AG10803 (cell line): ENCODE data around the gene NET1.
"Not testable (repeated sequence)": the region's sequence is repeated elsewhere in the genome, so short reads cannot be mapped to it uniquely, and the experiment has no call there.

Experiments used
- DNase-seq: peaks from one replicate; pipeline ENCODE4 v3.0.0; 2010; ENCODE audit warnings: low read depth
- H3K4me3 ChIP-seq: 2 replicates; pipeline ENCODE4 v1.5.1; 2011; ENCODE audit warnings: mild to moderate bottlenecking, low read length, control low read depth
- TF ChIP-seq, protein P1 (sequence below): conservative IDR thresholded peaks from 2 replicates; pipeline ENCODE4 v1.5.1; 2011; ENCODE audit warnings: mild to moderate bottlenecking, low read length, control low read depth, inconsistent platforms

Gene NET1

DNA sequence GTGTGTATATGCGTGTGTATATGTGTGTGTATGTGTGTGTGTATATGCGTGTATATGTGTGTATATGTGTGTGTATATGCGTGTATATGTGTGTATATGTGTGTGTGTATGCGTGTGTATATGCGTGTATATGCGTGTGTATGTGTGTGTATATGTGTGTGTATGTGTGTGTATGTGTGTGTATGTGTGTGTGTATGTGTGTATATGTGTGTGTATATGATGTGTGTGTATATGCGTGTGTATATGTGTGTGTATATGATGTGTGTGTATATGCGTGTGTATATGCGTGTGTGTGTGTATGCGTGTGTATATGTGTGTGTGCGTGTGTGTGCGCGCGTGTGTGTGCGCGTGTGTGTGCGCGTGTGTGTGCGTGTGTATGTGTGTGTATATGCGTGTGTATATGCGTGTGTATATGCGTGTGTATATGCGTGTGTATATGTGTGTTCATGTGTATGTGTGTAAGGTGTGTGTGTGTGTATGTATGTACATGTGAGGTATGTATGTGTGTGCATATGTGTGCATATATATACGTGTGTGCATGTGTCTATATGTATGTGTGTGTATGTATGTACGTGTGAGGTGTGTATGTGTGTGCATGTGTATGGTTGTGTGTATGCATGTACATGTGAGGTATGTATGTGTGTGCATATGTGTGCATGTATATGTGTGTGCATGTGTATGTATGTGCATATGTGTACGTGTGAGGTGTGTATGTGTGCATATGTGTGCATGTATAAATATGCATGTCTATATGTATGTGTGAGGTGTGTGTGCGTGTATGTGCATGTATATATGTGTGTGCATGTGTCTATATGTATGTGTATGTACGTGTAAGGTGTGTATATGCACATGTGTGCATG is 41.6 kb upstream of the NET1 start:
- TF ChIP-seq, protein P1, sequence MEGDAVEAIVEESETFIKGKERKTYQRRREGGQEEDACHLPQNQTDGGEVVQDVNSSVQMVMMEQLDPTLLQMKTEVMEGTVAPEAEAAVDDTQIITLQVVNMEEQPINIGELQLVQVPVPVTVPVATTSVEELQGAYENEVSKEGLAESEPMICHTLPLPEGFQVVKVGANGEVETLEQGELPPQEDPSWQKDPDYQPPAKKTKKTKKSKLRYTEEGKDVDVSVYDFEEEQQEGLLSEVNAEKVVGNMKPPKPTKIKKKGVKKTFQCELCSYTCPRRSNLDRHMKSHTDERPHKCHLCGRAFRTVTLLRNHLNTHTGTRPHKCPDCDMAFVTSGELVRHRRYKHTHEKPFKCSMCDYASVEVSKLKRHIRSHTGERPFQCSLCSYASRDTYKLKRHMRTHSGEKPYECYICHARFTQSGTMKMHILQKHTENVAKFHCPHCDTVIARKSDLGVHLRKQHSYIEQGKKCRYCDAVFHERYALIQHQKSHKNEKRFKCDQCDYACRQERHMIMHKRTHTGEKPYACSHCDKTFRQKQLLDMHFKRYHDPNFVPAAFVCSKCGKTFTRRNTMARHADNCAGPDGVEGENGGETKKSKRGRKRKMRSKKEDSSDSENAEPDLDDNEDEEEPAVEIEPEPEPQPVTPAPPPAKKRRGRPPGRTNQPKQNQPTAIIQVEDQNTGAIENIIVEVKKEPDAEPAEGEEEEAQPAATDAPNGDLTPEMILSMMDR: no peak
- H3K4me3 ChIP-seq: no peak overlapping the region
- no peak for DNase-seq

DNA sequence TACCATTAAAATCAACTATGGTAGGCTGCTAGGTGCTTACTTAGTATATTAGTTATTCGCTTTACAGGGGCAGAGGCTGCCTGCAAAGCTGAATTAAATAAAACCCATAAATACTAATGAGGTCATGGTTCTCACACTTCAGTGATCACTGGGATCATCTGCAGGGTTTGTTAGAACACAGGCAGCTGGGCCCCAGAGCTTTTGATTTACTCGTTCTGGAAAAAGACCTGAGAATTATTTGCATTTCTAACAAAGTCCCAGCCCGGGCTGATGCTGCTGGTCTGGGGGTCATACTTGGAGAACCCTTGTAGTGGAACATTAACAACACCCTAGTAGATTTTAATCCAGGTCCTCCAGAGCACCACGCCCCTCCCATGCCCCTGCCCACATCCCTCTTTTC is 39.0 kb upstream of the NET1 start:
- no peak overlapping the region for H3K4me3 ChIP-seq
- TF ChIP-seq, protein P1: no peak
- DNase-seq: no peak

DNA sequence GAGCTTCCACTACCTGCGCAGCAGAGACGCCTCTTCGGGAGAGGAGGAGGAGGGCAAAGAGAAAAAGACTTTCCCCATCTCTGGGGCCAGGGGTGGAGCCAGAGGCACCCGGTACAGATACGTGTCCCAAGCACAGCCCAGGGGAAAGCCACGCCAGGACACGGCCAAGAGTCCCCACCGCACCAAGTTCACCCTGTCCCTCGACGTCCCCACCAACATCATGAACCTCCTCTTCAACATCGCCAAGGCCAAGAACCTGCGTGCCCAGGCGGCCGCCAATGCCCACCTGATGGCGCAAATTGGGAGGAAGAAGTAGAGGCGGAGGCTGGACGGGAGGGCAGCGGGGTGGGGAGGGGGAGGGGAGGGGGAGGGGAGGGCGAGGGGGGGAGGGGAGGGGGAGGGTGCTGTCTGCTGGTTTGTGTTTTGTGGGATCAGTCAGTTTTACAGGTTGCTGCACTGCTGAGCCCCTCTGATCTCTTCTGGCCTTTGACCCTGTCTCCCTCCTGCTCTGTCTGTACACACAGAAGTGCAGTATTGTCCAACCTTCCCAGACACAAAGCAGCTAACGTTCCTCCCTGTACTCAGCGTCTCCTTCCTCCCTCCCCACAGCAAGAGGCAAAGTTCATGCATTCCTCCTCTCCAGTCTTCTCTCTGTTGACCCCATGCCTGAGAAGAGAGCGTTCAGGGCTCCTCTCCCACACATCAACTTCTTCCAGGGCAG is 38.3 kb upstream of the NET1 start:
- TF ChIP-seq, protein P1: no peak
- DNase-seq: no peak
- no peak overlapping the region for H3K4me3 ChIP-seq

DNA sequence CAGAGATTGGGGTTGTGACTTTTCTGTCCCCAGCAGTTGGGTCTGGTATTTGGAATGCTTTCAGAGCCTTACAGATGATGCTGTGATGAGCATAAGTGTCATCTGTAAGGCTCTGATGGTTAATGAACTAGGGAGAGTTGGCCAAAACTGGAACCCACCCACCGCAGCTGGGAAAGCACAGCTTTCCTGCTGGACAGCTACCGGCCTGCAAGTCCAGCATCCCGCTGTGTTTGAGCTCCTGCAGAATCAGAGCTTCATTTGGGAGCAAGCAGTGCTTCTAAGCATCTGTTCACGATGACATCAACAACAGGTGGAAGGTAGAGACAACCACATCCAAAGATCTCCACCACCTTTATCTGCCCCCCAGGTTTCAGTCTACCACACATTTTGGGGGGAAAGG is 35.9 kb upstream of the NET1 start:
- no peak overlapping the region for H3K4me3 ChIP-seq
- TF ChIP-seq, protein P1: no peak
- no peak for DNase-seq

DNA sequence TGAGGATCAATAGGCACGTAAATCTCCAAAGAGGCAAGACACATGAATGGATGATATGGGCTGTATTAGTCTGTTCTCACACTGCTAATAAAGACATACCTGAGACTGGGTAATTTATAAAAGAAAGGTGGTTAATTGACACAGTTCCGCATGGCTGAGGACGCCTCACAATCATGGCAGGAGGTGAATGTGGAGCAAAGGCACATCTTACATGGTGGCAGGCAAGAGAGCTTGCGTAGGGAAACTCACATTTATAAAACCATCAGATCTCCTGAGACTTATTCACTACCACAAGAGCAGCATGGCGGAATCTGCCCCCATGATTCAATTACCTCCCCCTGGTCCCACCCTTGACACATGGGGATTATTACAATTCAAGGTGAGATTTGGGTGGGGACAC is 33.2 kb upstream of the NET1 start:
- not testable (repeated sequence) for H3K4me3 ChIP-seq, DNase-seq

DNA sequence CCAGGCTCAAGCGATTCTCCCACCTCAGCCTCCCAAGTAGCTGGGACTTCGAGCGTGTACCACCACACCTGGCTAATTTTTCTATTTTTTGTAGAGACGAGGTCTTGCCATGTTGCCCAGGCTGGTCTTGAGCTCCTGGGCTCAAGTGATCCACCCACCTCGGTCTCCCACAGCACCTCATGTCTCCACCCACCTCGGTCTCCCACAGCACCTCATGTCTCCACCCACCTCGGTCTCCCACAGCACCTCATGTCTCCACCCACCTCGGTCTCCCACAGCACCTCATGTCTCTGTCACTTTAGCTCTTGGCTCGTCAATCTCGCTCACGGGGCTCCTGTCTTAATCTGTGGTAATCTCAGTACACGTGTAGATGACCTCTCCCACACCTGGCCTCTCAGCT is 32.0 kb upstream of the NET1 start:
- H3K4me3 ChIP-seq, DNase-seq: not testable (repeated sequence)

DNA sequence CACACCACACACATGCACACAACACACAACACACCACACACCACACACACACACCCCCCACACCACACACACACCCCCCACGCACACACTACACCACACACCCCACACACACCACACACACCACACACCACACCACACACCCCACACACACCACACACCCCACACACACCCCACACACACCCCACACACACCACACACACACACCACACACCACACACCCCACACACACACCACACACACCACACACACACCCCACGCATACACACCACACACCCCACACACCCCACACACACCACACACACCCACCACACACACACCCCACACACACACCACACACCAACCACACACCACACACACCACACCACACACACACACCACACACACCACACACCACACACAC is 31.2 kb upstream of the NET1 start:
- TF ChIP-seq, protein P1: no peak
- DNase-seq: peak; percentile 28
- no peak overlapping the region for H3K4me3 ChIP-seq

DNA sequence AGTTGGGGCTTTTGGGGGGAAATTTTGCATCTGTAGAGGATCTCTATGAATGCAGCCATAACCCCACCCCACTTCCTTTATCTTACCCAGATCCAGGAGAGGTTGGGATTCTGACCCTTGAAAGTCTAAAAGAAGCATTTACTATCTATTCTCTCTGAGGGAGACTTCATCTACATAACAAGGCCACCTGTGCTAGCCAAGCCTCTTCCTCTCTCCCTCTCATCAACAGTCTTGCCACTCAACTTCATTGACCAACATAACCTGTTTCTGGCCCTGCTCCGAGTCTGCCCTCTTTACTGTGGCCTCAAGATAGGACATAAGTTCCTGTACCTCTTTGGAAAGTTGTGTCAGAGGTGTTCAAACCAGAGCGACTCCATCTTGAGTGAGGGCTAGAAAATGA is 27.1 kb upstream of the NET1 start:
- no peak overlapping the region for H3K4me3 ChIP-seq
- no peak for DNase-seq
- TF ChIP-seq, protein P1: no peak
